Ovary (tissue), 9 donors: Measurements from ENCODE around the gene IFT80. TPM values are rescaled to one million over a fixed set of nuclear protein-coding genes. Genes with fewer than 3 reads are reported as not detected.

Experiments used
- DNase-seq, 5 donors: peaks; one replicate each; pipeline ENCODE4 v3.0.0-alpha.2; 2019 to 2020
- H3K27ac ChIP-seq, 2 donors: fragments of 200-600 bp; one replicate each; pipeline versions ENCODE4 v1.5.1 to v1.8.0; 2019 to 2022
- H3K27me3 ChIP-seq: fragments of 200-600 bp; one replicate; pipeline ENCODE4 v1.8.0; 2022
- H3K36me3 ChIP-seq: fragments of 200-600 bp; sonication (generic); one replicate; pipeline ENCODE4 v1.5.1; 2019
- H3K4me1 ChIP-seq: one replicate; pipeline ENCODE4 v1.8.1; 2013; ENCODE audit warnings: mild to moderate bottlenecking, moderate library complexity; ENCODE audit not compliant: insufficient read depth
- H3K4me3 ChIP-seq: fragments of 200-600 bp; sonication (generic); one replicate; pipeline ENCODE4 v1.5.1; 2017
- H3K9me3 ChIP-seq, 2 donors: fragments of 200-600 bp in 1 of 2; sonication (generic) in 1 of 2; one replicate each; pipeline versions ENCODE4 v1.5.1 to v1.8.1; 2013 to 2019; ENCODE audit warnings: mild to moderate bottlenecking in 1 of 2, moderate library complexity in 1 of 2
- CTCF ChIP-seq, 3 donors: fragments of 450-650 bp in 2 of 3; fragments of 200-600 bp in 1 of 3; IDR thresholded peaks; one replicate each; pipeline versions ENCODE4 v1.5.1 to v1.8.0; 2016 to 2022; ENCODE audit warnings: antibody characterized with exemption in 3 of 3, mild to moderate bottlenecking in 1 of 3
- EP300 ChIP-seq: sonication (generic); formaldehyde crosslinking; IDR thresholded peaks from one replicate; pipeline ENCODE4 v1.6.1; 2017; ENCODE audit warnings: antibody characterized with exemption
- POLR2A ChIP-seq: fragments of 450-650 bp; IDR thresholded peaks from one replicate; pipeline ENCODE4 v1.6.1; 2017; ENCODE audit warnings: antibody characterized with exemption, mild to moderate bottlenecking, moderate library complexity
- WGBS, 3 donors: extraction: QIAGEN DNeasy Blood & Tissue Kit in 1 of 3; methylation state at CpG; one replicate each; pipeline versions ENCODE4 v1.1.5 to v1.1.7; 2013 to 2017; 5-methylcytosine and 5-hydroxymethylcytosine counted together
- intact Hi-C, 4 donors: fragments of 100-400 bp; cut with DNase I; formaldehyde crosslinking; loops; one replicate each; pipeline versions ENCODE4 v1.11.0 to v1.15.1; 2022 to 2023
- polyA plus RNA-seq, 2 donors: library from polyadenylated mRNA; stranded (reverse); fragments of 200-250 nt in 1 of 2; fragments of 350-450 nt in 1 of 2; fragmentation: Illumina TruSeq in 1 of 2; extraction: RNeasy Lipid Tissue Mini Kit (QIAGEN cat#74804) in 1 of 2; gene quantifications; one replicate each; pipeline ENCODE4 v1.2.3, GENCODE V29; 2013 to 2014
- total RNA-seq, 7 donors: library from RNA; depleted of rRNA in 2 of 7; stranded (reverse); fragments of >200 nt in 2 of 7; fragmentation: NEBNext Ultra II Directional in 3 of 7; extraction: Animal tissue kit (Norgen Biotek cat#: 25700) in 3 of 7; gene quantifications; one replicate each; pipeline versions ENCODE4 v1.1.0 to v1.2.4, GENCODE V29; 2016 to 2023
- donor health status: DM: no; HTN: no; CAD: no; lungs with moderate emphysema.
- donor health status: DM: no; HTN: no; CAD: no.
- donor health status: Bipolar disorder and iron deficiency.
- donor health status: DM: yes; HTN: yes; CAD: no.
- donor health status: DM: no; HTN: no; CAD: no.
- donor health status: DM: yes; HTN: yes; CAD: no.

IFT80 gene
- total and polyA plus RNA-seq, 9 donors: 16.8 to 39.6 (median 28.8) TPM

DNA sequence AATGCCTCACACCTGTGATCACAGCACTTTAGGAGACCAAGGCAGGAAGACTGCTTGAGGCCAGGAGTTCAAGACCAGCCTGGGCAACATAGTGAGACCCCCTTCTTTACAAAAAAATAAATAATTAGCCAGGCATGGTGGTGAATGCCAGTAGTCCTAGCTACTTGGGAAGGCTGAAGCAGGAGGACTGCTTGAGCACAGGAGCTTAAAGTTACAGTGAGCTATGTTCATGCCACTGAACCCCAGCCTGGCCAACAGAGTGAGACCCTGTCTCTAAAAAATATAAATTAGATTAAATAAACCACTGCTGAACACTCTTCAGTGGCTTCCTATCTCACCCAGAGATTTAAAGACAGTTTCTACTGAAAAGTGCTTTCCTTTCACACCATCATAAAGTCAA lies 6.2 kb downstream of the IFT80 start:
- Histone ChIP-seq H3K4me1 (no peaks in the 10 kb centered on the region), H3K36me3 (no peaks in the 10 kb centered on the region), H3K4me3 (no peak overlapping the region), H3K9me3 (no peaks in the 10 kb centered on the region), H3K27me3 (no peaks in the 10 kb centered on the region), H3K27ac (no peak overlapping the region)
- TF ChIP-seq EP300 (no peak), CTCF (IDR thresholded peaks at IDR 0.05) (no peak), POLR2A (no peak)
- intact Hi-C loops: no loop called here
- DNase-seq: no peak

DNA sequence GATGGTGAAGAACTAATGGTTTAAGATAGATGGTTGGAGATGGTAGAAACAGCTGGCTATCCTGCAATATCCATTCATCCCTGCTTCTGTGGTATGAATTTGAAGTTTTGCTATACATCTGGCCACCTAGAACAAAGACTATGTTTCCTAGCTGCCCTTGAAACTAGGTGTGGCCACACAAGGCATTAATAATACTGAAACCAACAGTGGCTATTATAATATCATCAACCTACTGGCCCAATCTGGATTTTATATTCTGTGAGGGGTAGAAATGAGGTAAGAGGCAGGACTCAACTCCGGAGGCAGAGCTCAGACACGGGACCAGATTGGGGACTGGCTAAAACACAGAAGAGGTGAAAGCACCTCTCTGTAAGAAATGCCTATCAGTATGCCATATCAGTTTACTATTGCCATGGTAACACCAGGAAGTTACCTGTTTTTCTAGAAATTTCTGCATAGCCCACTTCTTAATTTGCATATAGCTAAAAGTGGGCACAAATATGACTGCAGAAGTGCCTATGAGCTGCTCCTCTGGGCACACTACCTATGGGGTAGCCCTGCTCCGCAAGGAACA lies 8.4 kb downstream of the IFT80 start:
- no peak for DNase-seq
- no peak for TF ChIP-seq EP300
- TF ChIP-seq CTCF (IDR thresholded peaks at IDR 0.05): no peak
- no peak for TF ChIP-seq POLR2A
- Histone ChIP-seq H3K27me3 (no peaks in the 10 kb centered on the region), H3K4me3 (no peak overlapping the region), H3K36me3 (no peaks in the 10 kb centered on the region), H3K27ac (no peak overlapping the region), H3K4me1 (no peaks in the 10 kb centered on the region), H3K9me3 (no peaks in the 10 kb centered on the region)
- 93 to 94% (median 93%) methylated on average over 3 of the region's 3 CpGs for WGBS, 3 donors
- intact Hi-C loops: no loop called here

- H3K27me3 ChIP-seq: peaks cover 2% of the 10 kb centered on the region
- H3K4me3 ChIP-seq: no peak overlapping the region
- no peaks in the 10 kb centered on the region for H3K9me3 ChIP-seq
- H3K27ac ChIP-seq: no peak overlapping the region
- TF ChIP-seq CTCF (IDR thresholded peaks at IDR 0.05) (no peak), POLR2A (no peak), EP300 (no peak)
- H3K36me3 ChIP-seq: no peaks in the 10 kb centered on the region
- no peaks in the 10 kb centered on the region for H3K4me1 ChIP-seq
- intact Hi-C loops: no loop called here
- 92 to 94% (median 93%) methylated on average over 5 of the region's 5 CpGs for WGBS, 3 donors
- no peak for DNase-seq
These were observed 14.2 kb downstream of the IFT80 start for GRCh38 chr3:160384639-160385318.

DNA sequence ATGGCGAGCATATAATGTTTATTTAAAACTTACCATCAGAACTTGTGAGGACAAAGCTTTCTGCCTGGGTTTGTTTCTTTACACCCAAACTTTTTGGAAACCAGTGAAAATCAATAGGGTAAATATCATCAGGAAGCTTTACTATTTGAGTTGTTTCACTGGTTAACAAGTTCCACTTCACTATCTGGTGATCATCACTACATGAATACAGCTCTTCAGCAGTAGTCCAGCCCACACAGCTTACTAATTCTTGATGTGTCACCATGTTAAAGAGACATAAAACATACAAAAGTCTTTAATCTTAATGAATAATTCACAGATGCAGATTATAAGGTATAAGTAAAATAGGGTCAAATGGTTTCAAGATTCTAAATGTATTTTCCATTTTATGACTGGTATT lies 17.6 kb downstream of the IFT80 start:
- WGBS, 3 donors: 94 to 98% (median 97%) methylated on average over 1 of the region's 1 CpG
- DNase-seq: no peak
- intact Hi-C loops: no loop called here
- Histone ChIP-seq H3K4me3 (no peak overlapping the region), H3K27ac (no peak overlapping the region), H3K36me3 (no peaks in the 10 kb centered on the region), H3K4me1 (no peaks in the 10 kb centered on the region), H3K27me3 (peaks cover 2% of the 10 kb centered on the region), H3K9me3 (no peaks in the 10 kb centered on the region)
- no peak for TF ChIP-seq CTCF (IDR thresholded peaks at IDR 0.05)
- no peak for TF ChIP-seq POLR2A
- no peak for TF ChIP-seq EP300
